Stimulated activated CD4-positive, alpha-beta T cell treated with anti-CD3 and anti-CD28 coated beads, TNF-alpha, amount 100 ng/mL, for 1 hour (primary cell): Measurements from ENCODE around the gene GJA4.

Experiments
- DNase-seq, 3 donors: peaks; one replicate each; pipeline ENCODE4 v3.0.0-alpha.2; 2020; ENCODE audit warnings: low read depth in 3 of 3, low spot score in 1 of 3

Gene GJA4

DNA sequence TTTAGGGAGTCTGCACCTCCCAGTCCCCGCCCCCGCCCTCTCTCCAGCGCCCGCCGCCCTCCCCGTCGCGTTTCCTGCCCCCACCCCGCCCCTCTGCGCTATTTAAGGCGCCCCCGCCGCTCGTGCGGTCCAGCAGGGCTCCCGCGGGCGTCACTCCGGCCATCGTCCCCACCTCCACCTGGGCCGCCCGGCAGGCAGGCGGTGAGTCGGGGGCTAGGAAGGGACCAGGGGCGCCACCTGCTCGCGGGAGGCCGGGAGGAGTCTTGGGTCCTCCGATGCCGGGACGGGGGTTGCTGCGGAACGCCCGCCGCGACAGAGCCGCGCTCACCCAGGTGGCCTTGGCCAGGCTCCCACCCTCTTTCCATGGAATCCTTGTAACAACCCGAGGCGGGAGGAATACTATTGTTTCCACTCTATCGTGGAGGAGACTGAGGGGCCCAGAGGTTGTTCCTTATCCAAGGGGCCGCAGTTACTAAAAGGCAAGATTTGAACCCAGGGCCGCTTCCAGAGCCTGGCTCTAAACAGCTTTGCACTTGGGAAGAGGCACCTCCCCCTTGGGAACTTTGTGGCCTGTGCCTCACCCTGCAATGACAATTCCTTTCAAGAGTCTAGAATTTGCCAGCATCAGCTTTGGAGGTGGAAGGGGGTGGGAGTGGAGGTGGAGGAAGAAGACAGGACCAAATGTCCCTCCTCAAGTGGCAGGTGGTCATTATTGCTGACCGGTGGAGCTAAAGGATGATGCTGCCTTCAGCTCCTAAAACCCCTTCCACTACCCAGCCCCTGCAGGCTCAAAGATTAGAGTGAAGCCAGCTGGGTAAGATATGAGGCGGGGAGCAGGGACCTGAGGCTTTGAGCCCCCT is at the start of gene GJA4:
GJA4 (plus strand) TSS at position 132 of the 860 bp plus-strand sequence. CDS start 1,215 bp downstream, outside the sequence.
- no peak for DNase-seq

DNA sequence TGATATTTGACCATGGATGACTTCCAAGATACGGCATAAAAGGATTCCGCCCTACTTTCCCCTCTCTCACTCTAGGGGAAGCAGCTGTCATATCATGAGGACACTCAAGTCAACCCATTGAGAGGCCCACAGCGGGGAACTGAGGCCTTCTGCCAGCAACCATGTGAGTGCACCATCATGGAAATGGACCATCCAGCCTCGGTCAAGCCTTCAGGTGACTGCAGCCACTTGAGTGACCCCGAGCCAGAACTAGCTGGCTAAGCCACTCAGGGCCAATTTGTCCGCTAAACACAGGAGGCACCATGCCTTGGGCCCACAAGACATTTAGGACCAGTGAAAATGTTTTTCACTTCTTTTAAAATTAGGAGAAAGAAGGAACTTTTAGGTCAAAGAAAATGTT is 49.0 kb upstream of the GJA4 start:
- no peak for DNase-seq

DNA sequence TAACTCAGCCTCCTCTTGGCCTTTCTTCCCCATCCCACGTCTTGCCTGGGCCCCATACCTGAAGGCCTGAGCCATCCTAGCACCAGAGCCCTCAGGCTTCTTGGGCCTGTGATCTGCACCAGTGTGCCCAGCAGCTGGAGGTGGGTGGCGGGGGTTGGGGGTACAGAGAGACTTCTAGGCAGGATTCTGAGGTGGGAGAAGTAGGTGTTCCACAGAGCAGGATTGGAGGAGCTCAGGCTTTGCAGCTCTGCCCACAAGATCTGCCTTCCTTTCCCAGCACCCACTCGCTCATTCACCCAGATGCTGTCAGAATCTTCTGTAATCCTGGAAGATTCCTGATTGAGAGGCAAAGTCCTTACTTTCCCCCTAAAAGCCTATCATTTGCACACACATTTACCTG is 47.9 kb upstream of the GJA4 start:
- no peak for DNase-seq

GRCh38 chr1:34745666-34746065 is 47.1 kb upstream of the GJA4 start:
- DNase-seq: no peak

DNA sequence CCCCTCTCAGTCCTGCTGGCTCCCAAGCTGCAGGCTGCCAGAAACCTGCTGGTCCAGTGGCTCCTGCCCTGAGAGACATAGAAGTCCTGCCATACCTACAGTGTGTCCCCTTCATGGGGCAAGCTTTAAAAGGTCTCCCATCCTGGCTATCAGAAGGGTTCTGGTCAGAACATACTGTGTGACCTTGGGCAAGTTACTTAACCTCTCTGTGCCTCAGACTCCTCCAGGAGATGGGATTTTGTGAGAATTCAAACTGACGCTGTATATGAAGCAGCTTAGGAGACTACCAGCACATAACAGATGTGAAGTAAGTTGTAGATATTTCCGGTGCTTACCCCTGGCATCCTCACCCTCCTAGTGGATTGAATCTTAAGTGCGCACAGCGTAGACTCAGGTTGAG is 46.7 kb upstream of the GJA4 start:
- DNase-seq: no peak

- no peak for DNase-seq
Observed at GRCh38 chr1:34746785-34747637, 45.8 kb upstream of the GJA4 start.

DNA sequence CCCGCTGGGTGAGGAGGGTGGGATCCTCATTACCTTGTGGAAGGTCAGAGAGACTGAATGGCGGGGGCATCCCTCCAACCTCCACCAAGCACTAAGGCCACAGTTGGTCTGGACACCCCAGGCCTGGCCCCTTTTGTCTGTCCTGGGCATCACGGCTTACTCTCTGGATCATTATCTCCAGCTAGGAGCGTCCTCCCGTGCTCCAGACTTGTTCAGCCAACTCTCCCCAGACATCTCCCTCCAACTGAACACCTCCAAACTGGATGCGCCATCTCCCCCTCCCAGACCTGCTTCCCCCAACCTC is 45.2 kb upstream of the GJA4 start:
- no peak for DNase-seq

DNA sequence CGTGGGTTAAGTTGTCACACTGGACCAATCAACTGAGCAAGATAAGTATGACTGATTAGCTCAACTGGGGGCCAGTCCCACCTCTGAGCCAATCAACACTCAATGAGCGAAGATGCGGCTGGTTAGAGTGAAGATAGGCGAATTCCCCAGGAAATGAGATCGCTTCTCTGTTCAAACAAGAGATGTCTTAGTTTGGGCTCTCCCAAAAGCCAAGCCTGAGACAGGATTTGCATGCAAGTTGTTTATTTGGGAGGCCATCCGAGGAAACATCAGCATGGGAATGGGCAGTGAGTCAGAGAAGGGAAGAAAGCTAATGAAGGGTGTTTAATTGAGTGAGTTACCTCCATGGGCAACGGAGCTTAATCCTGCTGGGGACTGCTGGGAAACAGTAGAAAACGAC is 42.8 kb upstream of the GJA4 start:
- no peak for DNase-seq

- DNase-seq: no peak
Observed at GRCh38 chr1:34750610-34751009, 42.2 kb upstream of the GJA4 start.

GRCh38 chr1:34753163-34753562 is 39.6 kb upstream of the GJA4 start:
- no peak for DNase-seq

DNA sequence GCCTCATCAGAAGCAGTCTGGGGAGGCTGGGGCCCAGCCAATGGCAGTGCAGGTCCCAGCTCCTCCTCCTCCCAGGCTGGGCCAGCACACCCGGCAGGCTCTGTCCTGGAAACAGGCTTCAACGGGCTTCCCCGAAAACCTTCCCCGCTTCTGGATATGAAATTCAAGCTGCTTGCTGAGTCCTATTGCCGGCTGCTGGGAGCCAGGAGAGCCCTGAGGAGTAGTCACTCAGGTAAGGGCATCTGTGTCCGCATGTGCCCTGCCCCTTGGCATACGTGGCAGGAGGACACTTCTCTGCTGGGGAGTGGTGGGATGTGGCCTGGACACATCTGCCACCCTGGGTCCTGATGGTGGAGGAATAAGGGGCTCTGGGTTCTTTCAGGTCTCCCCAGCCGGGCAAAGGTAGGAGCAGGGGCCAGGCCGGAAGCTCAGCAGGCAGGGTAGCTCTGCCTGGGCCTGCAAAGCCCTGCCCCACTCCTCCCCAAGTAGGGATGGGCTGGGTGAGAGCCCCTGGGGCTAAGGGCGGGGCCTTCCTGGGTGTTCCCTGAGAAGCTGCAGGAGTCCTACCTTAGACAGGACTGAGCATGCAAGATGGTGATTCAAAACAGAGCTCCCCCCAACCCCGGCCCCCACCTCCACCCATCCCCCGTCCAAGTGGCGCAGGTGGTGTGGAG is 37.7 kb upstream of the GJA4 start, which contains the start of gene GJB5:
GJB5 (plus strand) TSS at position 84 of the 674 bp plus-strand sequence. CDS start 2,284 bp downstream, outside the sequence.
- DNase-seq: no peak

DNA sequence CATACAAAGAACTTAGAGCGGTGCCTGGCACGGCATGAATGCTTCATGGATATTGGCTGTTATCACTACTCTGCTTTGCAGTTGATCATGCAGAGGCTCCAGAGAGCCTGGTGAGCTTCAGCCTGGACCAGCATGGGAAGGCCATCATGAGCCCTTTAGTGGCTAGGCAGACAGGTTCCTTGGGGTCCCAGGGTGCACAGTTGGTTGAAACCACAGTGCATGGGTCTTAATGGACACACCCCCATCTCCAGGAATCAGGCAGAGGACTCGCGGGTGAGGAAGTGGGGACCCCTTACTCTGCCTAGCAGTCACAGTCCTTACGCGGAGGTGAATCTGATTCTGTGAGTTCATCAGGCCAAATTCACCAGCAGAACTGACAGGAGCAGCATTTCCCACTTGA is 36.8 kb upstream of the GJA4 start:
- DNase-seq: no peak

DNA sequence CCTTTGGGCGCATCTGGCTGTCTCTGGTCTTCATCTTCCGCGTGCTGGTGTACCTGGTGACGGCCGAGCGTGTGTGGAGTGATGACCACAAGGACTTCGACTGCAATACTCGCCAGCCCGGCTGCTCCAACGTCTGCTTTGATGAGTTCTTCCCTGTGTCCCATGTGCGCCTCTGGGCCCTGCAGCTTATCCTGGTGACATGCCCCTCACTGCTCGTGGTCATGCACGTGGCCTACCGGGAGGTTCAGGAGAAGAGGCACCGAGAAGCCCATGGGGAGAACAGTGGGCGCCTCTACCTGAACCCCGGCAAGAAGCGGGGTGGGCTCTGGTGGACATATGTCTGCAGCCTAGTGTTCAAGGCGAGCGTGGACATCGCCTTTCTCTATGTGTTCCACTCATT is 35.4 kb upstream of the GJA4 start:
- DNase-seq: no peak

DNA sequence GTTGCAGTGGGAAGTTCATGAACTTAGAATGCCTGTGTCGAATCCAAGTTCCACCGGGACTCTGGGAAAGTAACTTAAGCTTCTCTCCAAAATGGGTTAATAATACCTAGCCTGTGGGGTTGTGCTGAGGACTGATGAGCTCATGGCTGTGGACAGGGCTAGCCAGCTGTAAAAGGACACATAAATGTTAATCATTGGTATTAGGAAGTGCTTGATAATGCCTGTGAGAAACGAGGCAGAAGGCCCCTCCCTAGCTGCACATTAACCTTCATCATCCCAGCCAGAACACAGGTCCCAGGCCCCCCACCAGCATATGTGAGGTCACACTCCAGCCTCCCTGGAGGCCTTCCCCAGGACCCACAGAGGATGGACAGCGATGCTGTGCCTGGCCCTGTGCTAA is 34.0 kb upstream of the GJA4 start:
- no peak for DNase-seq

DNA sequence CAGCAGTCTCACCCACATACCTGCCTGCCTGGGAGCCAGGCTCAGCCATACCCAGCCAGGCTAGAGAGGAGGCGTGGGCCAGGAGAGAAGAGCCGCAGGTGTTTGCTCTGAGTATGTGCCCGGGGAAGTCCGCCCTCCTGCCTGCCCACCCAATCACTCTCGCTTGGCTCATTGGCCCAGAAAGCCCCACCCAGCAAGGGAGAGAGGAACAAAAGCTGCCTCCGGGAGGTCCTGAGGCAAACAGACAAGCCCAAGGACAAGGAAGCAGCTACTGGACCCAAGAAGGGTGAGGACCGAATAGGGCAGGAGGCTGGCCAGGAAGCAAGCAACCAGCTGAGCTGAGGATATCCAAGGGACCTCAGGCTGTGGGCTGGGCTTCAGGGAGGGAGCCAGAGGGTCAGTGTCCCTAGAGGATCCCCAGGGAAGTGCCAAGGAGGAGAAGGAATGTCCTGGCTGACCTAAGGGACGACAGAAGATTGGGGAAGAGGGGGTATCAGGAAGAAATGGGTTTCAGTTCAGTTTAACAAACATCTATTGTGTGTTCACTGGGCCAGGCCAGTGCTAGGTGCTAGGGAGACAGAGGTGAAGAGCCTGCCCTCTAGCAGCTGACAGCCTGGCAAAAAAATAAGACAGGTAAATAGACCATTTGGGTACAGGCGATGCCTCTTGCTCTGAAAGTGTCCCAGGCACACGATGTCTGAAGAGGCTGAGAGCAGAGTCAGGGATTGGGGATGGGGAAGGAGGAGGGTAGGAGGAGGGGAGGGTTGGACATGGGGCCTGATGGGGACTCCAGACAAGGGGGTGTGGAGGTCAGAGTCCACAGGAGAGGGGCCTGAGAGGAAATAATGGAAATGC is 33.1 kb upstream of the GJA4 start, which contains the start of gene GJB4:
GJB4 (plus strand) TSS at position 238 of the 855 bp plus-strand sequence. CDS start 1,515 bp downstream, outside the sequence.
- no peak for DNase-seq

DNA sequence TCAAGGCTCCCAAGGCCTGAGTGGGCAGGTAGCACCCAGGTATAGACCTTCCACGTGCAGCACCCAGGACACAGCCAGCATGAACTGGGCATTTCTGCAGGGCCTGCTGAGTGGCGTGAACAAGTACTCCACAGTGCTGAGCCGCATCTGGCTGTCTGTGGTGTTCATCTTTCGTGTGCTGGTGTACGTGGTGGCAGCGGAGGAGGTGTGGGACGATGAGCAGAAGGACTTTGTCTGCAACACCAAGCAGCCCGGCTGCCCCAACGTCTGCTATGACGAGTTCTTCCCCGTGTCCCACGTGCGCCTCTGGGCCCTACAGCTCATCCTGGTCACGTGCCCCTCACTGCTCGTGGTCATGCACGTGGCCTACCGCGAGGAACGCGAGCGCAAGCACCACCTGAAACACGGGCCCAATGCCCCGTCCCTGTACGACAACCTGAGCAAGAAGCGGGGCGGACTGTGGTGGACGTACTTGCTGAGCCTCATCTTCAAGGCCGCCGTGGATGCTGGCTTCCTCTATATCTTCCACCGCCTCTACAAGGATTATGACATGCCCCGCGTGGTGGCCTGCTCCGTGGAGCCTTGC is 31.5 kb upstream of the GJA4 start:
- no peak for DNase-seq

GRCh38 chr1:34761776-34762307 is 31.0 kb upstream of the GJA4 start:
- DNase-seq: no peak

DNA sequence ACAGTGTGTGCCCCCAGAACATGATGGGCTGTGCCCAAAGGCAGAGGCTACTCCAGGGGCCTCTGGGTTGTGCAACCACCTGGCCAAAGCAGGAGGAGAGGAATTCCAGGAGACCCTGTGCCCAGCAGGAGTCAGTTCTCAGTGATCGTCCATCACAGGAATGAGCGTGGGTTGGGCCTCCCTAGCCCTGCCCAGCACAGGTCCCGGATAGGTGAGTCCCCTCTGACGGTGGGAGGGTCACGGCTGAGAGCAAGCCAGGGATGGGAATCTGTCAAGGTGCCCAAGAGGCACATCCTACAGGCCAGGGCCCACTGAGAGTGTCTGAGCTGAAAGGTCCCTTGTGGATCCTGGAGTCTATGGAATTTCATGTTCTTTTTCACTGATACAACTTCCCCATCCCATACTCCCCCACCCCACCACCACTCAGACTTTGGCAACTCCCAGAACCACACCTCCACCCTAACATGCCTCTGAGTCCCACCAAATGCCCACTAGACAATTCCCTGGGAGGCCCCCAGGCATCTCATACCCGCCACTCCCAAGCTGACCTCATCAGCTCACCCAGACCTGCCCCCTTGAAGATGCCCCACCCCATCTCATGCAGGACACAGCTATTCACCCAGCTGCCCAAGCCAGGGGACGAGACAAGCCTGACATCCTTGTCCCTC is 30.2 kb upstream of the GJA4 start:
- no peak for DNase-seq

- no peak for DNase-seq
Observed at GRCh38 chr1:34763142-34763781, 29.5 kb upstream of the GJA4 start.
